ENCODE results near the gene NEK11.
A peak's percentile ranks its signal among the peaks of the same experiment; 100 is the strongest.

NEK11 gene

DNA sequence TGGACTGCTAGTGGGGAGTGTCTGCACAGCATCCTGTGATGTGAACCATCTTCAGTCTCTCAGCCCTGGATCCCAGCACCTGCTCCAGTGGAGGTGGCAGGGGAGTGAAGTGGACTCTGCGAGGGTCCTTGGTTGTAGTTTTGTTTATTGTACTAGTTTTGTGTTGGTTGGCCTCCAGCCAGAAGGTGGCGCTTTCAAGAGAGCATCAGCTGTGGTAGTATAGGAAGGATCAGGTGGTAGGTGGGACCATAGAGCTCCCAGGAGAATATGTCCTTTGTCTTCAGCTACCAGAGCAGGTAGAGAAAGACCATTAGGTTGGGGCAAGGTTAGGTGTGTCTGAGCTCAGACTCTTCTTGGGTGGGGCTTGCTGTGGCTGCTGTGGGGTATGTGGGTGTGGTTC lies 20.9 kb downstream of the NEK11 start:
- peak; percentile 37 for DNase-seq

- no peak for DNase-seq
These were observed 21.4 kb downstream of the NEK11 start for GRCh38 chr3:131048030-131048429.

- DNase-seq, result no peak
These were observed 23.3 kb downstream of the NEK11 start for GRCh38 chr3:131050001-131050400.

DNA sequence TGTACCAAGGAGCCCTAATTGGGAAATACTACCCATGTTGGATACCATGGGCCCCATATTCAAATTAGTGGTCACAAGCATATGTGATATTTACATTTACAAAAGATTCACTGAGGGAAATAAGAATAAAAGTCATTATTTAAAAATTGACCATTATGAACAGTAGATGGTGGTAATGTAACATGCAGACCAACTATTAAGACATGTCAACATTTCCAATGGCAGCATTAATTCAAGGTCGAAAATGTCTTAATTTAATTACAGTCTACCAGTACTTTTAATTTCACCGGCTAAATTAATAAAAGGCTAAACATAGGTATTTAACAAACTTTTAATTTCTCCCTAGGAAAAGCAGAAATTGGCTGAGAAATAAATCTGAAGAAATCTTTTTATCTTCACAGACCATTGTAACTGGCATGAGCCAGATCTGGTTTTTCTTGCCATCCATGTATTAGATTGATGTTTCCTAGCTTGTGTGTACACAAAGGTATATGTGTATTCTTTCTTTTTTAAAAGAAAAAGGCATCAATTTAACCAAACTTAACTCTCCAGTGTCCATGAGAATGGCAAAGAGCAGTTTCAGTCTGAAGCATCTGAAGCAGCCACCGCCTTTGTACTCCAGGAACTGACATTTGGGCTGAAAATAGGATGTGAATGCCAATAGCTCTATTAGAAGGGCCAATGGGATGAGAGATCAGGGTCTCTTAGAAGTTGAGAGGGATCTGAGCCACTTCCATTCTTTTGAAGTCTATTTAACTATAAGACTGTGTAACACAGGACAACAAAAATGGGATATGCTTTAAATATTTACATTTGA lies 26.6 kb downstream of the NEK11 start:
- peak; percentile 31 for DNase-seq

DNA sequence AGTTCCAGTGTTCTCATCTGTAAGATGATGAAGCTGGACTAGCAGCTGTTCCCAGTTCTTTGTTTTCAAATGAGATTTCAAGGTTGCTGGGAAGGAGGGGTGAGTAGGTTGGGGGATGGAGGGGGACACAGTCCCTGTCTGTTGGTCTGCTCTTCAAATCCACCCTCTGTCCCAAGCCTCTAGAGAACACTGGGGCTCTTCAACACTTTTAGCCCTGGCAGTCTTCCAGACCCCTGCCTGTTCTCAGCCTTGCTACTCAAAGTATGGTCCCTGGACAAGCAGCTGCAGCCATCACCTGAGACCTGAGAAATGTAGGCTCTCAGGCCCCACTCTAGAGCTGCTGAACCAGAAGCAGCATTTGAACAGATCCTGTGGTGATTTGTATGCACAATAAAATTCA lies 41.3 kb downstream of the NEK11 start:
- DNase-seq, result no peak

DNA sequence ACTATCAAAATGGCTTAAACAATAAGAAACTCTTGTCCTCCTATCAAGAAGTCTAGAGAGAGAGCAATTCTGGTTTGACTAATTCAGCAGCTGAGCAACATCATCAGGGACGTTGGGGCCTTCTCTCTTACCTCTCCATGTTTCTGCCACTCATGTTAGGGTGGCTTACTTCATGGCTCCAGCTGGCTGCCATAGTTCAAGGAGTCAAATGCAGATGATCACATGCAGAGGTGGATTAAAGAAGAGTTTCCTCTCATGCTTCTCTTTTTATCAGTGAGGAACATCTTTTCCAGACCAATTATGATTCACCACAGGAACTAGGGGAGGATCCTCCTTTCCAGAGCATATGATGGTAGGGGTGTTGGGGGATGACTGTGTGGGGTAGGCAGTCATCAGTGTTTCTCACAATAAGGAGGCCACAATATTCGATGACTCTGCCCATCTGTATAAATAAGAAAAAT lies 45.5 kb downstream of the NEK11 start:
- peak; percentile 54 for DNase-seq

- DNase-seq, result no peak
These were observed 46.2 kb downstream of the NEK11 start for GRCh38 chr3:131072845-131073244.

GRCh38 chr3:131075632-131076328 lies 49.1 kb downstream of the NEK11 start:
- peak; percentile 6 for DNase-seq

GRCh38 chr3:131077904-131078303 lies 51.2 kb downstream of the NEK11 start:
- no peak for DNase-seq

DNA sequence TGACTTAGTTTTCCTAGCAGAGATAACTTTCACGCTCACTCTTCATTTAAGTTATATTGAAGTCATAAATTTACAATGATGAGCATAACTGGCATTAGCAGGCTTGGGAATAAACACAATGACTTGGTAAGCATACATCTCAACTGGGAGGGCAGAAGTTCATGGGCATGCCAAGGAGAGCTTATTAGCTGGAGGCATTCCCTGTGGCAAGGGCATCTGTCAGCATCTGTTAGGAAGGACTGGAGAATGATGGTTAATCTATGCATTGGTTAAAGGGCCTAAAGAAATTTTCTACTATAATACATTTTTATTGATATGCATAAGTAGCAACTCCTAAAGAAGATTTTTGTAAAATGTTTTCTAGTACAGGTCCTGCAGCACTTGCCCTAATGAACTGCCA lies 52.4 kb downstream of the NEK11 start:
- DNase-seq, result no peak

DNA sequence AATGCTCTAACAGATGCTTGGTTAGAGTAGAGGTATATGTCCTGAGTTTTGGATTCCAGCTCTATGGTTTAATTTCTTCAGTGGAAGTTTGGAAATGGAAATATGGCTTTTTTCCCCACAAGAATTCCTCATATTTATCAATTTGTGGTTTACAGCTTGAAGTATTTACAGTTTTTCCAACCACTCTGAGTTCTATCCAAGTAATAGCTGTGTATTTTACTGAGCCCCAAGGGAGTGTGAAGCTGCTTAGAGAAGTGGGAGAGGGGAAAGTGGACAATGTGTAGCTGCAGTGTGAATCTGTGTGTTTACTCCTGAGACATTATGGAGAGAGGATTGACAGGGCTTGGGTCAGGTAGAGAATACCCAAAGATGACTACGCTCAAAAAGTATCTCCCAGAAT lies 54.5 kb downstream of the NEK11 start:
- no peak for DNase-seq

GRCh38 chr3:131082246-131082645 lies 55.6 kb downstream of the NEK11 start:
- DNase-seq, result no peak

DNA sequence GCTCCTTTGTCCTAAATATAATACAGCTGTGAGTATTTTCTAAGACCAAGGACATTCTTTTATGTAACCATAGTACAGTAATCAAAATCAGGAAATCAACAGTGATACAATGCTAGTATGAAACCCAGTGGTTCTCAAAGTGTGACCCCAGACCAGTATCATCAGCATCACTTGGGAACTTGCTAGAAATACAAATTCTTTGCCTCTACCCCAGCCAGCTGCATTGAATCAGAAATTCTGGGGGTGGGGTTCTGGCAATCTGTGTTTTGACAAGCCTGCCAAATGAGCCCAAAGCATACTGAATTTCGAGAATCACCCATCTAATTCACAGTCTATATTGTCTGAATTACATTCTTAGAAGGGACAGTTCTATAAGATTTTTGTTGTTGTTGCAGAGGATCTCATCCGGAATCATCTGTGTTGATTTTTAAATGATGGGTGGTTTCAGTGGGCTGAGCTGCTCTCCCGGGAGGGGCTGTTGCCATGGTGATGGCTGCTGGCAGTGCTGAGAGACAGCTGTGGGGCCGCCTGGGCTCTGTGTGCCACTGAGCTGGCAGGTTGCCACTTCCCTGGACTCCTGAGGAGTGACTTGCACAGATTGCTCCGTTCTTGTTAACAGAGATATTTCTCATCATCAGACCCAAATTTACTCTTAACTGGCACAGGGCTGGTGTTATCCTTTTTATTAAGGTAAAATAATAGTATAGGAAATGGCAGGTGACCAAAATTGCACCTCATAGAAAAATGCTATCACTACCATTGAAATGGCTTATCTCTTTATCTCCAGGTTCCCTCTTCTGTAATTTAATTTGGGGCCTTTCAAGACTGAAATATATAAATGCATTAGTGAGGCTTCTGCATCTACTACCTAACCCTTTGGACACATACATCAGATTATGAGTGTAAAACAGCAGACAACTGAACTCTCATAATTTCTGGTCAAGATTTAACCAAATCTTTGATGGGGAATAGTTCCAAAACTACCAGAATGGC lies 56.5 kb downstream of the NEK11 start:
- DNase-seq, result no peak

GRCh38 chr3:131091768-131092167 lies 65.1 kb downstream of the NEK11 start:
- no peak for DNase-seq

DNA sequence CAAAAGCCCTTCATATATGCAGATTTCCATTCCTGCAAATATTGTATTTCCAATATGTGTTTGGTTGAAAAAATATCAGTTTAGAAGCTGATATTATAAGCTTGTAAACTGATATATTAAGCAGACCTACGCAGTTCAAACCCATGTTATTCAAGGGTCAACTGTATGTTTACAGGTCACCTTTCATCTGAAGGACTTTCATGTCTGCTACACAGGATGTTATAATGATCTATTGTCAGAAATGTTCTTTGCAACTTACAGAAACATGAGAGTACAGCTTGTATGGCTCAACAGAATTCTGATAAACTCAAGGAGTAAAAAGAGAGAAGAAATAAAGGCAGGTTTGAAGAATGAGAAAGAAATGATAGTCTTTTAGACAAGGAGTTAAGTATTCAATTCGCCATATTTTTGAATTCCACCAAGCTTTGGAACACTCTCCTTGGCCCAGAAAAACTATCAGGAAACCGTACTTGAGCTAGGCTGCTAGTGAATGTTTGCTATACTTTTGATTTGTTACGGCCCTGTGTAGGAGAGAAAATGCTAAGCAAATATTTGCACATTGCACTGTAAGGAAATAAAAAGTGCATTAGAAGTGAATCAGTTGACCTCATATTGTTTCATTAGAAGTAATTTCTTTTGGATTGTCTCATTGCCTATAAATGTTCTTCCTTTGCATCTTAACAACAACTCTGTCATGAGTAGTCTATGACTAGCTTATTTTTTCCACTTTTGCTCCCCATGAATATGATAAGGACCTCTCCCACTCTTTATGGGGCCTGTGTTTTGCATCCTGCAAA lies 81.2 kb downstream of the NEK11 start:
- no peak for DNase-seq

- DNase-seq, result peak; percentile 18
These were observed 82.5 kb downstream of the NEK11 start for GRCh38 chr3:131109156-131109555.

GRCh38 chr3:131110087-131110486 lies 83.4 kb downstream of the NEK11 start:
- DNase-seq, result no peak

GRCh38 chr3:131114256-131114655 lies 87.6 kb downstream of the NEK11 start:
- DNase-seq, result no peak

GRCh38 chr3:131125684-131126083 lies 99.0 kb downstream of the NEK11 start:
- no peak for DNase-seq

- DNase-seq, result no peak
These were observed 114.2 kb downstream of the NEK11 start for GRCh38 chr3:131140891-131141290.

GRCh38 chr3:131141770-131142169 lies 115.1 kb downstream of the NEK11 start:
- DNase-seq, result no peak

- peak; percentile 17 for DNase-seq
These were observed 115.9 kb downstream of the NEK11 start for GRCh38 chr3:131142580-131142979.
